WTC11 (cell line): ENCODE measurements around the gene TMEM116.
"Not testable (repeated sequence)": the region's sequence is repeated elsewhere in the genome, so short reads cannot be mapped to it uniquely, and the experiment has no call there.

Experiments
- GRHL2 ChIP-seq: fragments of 250-450 bp; sonication (Bioruptor Pico); IDR thresholded peaks from 2 replicates; pipeline ENCODE4 v1.8.0; 2022; ENCODE audit warnings: mild to moderate bottlenecking, moderate library complexity; ENCODE audit not compliant: insufficient replicate concordance, severe bottlenecking
- TEAD1 ChIP-seq: sonication (generic); formaldehyde crosslinking; IDR thresholded peaks from 2 replicates; pipeline ENCODE4 v1.8.0; 2022; ENCODE audit warnings: mild to moderate bottlenecking, missing genetic modification reagents
- TF ChIP-seq, protein P1 (sequence below): fragments of 200-600 bp; IDR thresholded peaks from 2 replicates; pipeline ENCODE4 v1.8.0; 2022; ENCODE audit warnings: antibody characterized with exemption
- TF ChIP-seq, protein P2 (sequence below): sonication (generic); formaldehyde crosslinking; conservative IDR thresholded peaks from 2 replicates; pipeline ENCODE4 v1.8.1; 2022; ENCODE audit warnings: mild to moderate bottlenecking, missing genetic modification reagents
- TF ChIP-seq, protein P3 (sequence below): fragments of 250-450 bp; sonication (Bioruptor Pico); IDR thresholded peaks from 2 replicates; pipeline ENCODE4 v1.9.0; 2021; ENCODE audit warnings: mild to moderate bottlenecking
- TF ChIP-seq, protein P4 (sequence below): sonication (generic); formaldehyde crosslinking; IDR thresholded peaks from 2 replicates; pipeline ENCODE4 v1.8.0; 2022; ENCODE audit warnings: mild to moderate bottlenecking, missing genetic modification reagents

DNA sequence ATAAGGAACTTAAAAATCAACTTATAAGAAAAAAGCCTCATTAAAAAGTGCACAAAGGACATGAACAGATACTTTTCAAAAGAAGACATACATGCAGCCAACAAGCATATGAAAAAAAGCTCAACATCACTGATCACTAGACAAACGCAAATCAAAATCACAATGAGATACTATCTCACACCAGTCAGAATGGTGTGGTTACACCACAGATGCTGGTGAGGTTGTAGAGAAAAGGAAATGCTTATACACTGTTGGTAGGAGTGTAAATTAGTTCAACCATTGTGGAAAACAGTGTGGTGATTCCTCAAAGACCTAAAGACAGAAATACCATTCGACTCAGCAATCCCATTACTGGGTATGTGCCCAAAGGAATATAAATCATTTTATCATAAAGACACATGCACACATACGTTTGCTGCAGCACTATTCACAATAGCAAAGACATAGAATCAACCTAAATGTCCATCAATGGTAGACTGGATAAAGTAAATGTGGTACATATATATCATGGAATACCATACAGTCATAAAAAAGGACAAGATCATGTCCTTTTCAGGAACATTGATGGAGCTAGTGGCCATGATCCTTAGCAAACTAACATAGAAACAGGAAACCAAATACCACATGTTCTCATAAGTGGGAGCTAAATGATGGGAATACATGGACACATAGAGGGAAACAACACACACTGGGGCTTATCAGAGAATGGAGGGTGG is 61.8 kb downstream of the TMEM116 start:
- TF ChIP-seq, protein P1, sequence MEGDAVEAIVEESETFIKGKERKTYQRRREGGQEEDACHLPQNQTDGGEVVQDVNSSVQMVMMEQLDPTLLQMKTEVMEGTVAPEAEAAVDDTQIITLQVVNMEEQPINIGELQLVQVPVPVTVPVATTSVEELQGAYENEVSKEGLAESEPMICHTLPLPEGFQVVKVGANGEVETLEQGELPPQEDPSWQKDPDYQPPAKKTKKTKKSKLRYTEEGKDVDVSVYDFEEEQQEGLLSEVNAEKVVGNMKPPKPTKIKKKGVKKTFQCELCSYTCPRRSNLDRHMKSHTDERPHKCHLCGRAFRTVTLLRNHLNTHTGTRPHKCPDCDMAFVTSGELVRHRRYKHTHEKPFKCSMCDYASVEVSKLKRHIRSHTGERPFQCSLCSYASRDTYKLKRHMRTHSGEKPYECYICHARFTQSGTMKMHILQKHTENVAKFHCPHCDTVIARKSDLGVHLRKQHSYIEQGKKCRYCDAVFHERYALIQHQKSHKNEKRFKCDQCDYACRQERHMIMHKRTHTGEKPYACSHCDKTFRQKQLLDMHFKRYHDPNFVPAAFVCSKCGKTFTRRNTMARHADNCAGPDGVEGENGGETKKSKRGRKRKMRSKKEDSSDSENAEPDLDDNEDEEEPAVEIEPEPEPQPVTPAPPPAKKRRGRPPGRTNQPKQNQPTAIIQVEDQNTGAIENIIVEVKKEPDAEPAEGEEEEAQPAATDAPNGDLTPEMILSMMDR = not testable (repeated sequence)
- TF ChIP-seq GRHL2, TEAD1: not testable (repeated sequence)
- TF ChIP-seq, protein P2, sequence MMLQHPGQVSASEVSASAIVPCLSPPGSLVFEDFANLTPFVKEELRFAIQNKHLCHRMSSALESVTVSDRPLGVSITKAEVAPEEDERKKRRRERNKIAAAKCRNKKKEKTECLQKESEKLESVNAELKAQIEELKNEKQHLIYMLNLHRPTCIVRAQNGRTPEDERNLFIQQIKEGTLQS (CRISPR knock-in tag) = not testable (repeated sequence)
- TF ChIP-seq, protein P3, sequence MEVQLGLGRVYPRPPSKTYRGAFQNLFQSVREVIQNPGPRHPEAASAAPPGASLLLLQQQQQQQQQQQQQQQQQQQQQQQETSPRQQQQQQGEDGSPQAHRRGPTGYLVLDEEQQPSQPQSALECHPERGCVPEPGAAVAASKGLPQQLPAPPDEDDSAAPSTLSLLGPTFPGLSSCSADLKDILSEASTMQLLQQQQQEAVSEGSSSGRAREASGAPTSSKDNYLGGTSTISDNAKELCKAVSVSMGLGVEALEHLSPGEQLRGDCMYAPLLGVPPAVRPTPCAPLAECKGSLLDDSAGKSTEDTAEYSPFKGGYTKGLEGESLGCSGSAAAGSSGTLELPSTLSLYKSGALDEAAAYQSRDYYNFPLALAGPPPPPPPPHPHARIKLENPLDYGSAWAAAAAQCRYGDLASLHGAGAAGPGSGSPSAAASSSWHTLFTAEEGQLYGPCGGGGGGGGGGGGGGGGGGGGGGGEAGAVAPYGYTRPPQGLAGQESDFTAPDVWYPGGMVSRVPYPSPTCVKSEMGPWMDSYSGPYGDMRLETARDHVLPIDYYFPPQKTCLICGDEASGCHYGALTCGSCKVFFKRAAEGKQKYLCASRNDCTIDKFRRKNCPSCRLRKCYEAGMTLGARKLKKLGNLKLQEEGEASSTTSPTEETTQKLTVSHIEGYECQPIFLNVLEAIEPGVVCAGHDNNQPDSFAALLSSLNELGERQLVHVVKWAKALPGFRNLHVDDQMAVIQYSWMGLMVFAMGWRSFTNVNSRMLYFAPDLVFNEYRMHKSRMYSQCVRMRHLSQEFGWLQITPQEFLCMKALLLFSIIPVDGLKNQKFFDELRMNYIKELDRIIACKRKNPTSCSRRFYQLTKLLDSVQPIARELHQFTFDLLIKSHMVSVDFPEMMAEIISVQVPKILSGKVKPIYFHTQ (CRISPR knock-in tag) = not testable (repeated sequence)
- TF ChIP-seq, protein P4, sequence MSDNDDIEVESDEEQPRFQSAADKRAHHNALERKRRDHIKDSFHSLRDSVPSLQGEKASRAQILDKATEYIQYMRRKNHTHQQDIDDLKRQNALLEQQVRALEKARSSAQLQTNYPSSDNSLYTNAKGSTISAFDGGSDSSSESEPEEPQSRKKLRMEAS (CRISPR knock-in tag) = not testable (repeated sequence)
